Esophagus squamous epithelium (tissue), 4 donors: ENCODE measurements around the gene PLEKHJ1.
A peak's percentile ranks its signal among the peaks of the same experiment; 100 is the strongest.

ENCODE experiments used
- POLR2A ChIP-seq, 4 donors: fragments of 450-650 bp; IDR thresholded peaks; one replicate each; pipeline ENCODE4 v1.6.1; 2017; ENCODE audit warnings: antibody characterized with exemption in 4 of 4, mild to moderate bottlenecking in 4 of 4, moderate library complexity in 3 of 4
- TF ChIP-seq, protein P1 (sequence below), 6 experiments: fragments of 450-650 bp in 4 of 6; fragments of 200-600 bp in 2 of 6; sonication (generic) in 2 of 6; IDR thresholded peaks; one replicate each; pipeline ENCODE4 v1.5.1; 2016 to 2019; ENCODE audit warnings: antibody characterized with exemption in 6 of 6, mild to moderate bottlenecking in 4 of 6, moderate library complexity in 4 of 6

DNA sequence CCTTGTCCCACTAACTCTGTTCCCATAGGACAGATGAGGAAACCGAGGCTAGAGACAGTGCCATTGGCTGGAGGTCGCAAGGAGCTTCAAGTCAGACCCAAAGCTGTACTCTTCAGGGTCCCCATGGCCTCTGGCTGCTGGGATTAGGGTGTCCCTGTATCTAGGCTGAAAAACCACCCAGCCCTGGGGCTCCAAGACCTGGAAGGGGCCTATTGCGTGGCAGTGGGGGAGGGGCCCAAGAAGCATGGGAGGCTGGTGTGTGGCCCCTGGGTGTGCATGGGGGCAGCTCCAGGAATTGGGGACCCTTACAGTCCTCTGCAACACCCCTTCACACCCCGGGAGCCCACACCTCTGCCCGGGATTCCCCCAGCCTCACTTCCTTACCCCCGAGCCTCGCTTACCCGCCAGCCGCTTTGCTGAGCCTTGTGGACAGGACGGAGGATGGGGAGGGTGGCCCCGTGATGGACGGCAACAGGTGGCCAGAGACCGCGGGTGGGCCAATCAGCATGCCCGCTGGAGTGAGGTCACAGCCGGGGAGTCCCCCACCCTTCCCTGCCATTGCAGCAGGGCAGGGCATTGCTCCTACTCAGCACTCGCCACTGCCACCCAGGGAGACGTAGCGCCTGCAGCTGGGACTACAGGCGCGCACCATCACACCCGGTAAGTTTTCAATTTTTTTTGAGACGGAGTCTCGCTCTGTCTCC lies 20.0 kb upstream of the PLEKHJ1 start, which contains the start of gene JSRP1:
- TF ChIP-seq, protein P1, sequence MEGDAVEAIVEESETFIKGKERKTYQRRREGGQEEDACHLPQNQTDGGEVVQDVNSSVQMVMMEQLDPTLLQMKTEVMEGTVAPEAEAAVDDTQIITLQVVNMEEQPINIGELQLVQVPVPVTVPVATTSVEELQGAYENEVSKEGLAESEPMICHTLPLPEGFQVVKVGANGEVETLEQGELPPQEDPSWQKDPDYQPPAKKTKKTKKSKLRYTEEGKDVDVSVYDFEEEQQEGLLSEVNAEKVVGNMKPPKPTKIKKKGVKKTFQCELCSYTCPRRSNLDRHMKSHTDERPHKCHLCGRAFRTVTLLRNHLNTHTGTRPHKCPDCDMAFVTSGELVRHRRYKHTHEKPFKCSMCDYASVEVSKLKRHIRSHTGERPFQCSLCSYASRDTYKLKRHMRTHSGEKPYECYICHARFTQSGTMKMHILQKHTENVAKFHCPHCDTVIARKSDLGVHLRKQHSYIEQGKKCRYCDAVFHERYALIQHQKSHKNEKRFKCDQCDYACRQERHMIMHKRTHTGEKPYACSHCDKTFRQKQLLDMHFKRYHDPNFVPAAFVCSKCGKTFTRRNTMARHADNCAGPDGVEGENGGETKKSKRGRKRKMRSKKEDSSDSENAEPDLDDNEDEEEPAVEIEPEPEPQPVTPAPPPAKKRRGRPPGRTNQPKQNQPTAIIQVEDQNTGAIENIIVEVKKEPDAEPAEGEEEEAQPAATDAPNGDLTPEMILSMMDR (IDR thresholded peaks at IDR 0.05) = no peak
- peak in 1 of 4 donors; percentile 20 for TF ChIP-seq POLR2A (IDR thresholded peaks at IDR 0.05)
